VCaP (cell line): Measurements from ENCODE around the gene KLHL40.

ENCODE experiments used
- H3K27ac ChIP-seq: fragments of 450-650 bp; 2 replicates; pipeline ENCODE4 v1.5.1; 2017
- CTCF ChIP-seq: fragments of 450-650 bp; conservative IDR thresholded peaks from 2 replicates; pipeline ENCODE4 v1.5.1; 2017; ENCODE audit warnings: mild to moderate bottlenecking, moderate library complexity

The KLHL40 gene

GRCh38 chr3:42739401-42740158 lies 54.2 kb downstream of the KLHL40 start:
- no peak for TF ChIP-seq CTCF
- H3K27ac ChIP-seq: no peak overlapping the region

- no peak overlapping the region for H3K27ac ChIP-seq
- TF ChIP-seq CTCF: no peak
Measured at GRCh38 chr3:42741796-42742195, 56.5 kb downstream of the KLHL40 start.
